ENCODE data around the gene PLCD3. TPM values are rescaled to one million over a fixed set of nuclear protein-coding genes. Genes with fewer than 3 reads are reported as not detected.

Gene PLCD3
- total and polyA plus RNA-seq, 9 of the 15 experiments (the other 6 are each of a cell fraction or from before 2014, with no cell fraction given) = 0.20 to 22.6 (median 7.5) TPM

DNA sequence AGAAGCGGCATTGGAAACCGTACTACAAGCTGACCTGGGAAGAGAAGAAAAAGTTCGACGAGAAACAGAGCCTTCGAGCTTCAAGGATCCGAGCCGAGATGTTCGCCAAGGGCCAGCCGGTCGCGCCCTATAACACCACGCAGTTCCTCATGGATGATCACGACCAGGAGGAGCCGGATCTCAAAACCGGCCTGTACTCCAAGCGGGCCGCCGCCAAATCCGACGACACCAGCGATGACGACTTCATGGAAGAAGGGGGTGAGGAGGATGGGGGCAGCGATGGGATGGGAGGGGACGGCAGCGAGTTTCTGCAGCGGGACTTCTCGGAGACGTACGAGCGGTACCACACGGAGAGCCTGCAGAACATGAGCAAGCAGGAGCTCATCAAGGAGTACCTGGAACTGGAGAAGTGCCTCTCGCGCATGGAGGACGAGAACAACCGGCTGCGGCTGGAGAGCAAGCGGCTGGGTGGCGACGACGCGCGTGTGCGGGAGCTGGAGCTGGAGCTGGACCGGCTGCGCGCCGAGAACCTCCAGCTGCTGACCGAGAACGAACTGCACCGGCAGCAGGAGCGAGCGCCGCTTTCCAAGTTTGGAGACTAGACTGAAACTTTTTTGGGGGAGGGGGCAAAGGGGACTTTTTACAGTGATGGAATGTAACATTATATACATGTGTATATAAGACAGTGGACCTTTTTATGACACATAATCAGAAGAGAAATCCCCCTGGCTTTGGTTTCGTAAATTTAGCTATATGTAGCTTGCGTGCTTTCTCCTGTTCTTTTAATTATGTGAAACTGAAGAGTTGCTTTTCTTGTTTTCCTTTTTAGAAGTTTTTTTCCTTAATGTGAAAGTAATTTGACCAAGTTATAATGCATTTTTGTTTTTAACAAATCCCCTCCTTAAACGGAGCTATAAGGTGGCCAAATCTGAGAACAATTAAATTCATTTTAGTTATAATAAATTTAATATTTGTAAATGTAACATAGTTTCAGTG, 17.7 kb upstream of the PLCD3 start (continued):
- no peak for TF ChIP-seq TEAD1 (CRISPR knock-in tag; IDR thresholded peaks at IDR 0.05)
- no peak for TF ChIP-seq EWSR1 (IDR thresholded peaks at IDR 0.05; ENCODE audit: borderline replicate concordance, low read depth, partially characterized antibody)
- TF ChIP-seq CCAR2 (IDR thresholded peaks at IDR 0.05; ENCODE audit: low read depth, low read length) = no peak
- TF ChIP-seq, protein P1, sequence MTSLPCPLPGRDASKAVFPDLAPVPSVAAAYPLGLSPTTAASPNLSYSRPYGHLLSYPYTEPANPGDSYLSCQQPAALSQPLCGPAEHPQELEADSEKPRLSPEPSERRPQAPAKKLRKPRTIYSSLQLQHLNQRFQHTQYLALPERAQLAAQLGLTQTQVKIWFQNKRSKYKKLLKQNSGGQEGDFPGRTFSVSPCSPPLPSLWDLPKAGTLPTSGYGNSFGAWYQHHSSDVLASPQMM (CRISPR knock-in tag; IDR thresholded peaks at IDR 0.05) = no peak
- no peak for TF ChIP-seq ZNF75A (CRISPR knock-in tag; IDR thresholded peaks at IDR 0.05)
- TF ChIP-seq MXI1 (IDR thresholded peaks at IDR 0.05; ENCODE audit: low read depth, low read length) = no peak
- no peak for TF ChIP-seq ZNF316 (IDR thresholded peaks at IDR 0.05)
- TF ChIP-seq FOXP1 (CRISPR knock-in tag; IDR thresholded peaks at IDR 0.05) = no peak; the same call in 1 of the 2 replicates
- TF ChIP-seq, protein P2, sequence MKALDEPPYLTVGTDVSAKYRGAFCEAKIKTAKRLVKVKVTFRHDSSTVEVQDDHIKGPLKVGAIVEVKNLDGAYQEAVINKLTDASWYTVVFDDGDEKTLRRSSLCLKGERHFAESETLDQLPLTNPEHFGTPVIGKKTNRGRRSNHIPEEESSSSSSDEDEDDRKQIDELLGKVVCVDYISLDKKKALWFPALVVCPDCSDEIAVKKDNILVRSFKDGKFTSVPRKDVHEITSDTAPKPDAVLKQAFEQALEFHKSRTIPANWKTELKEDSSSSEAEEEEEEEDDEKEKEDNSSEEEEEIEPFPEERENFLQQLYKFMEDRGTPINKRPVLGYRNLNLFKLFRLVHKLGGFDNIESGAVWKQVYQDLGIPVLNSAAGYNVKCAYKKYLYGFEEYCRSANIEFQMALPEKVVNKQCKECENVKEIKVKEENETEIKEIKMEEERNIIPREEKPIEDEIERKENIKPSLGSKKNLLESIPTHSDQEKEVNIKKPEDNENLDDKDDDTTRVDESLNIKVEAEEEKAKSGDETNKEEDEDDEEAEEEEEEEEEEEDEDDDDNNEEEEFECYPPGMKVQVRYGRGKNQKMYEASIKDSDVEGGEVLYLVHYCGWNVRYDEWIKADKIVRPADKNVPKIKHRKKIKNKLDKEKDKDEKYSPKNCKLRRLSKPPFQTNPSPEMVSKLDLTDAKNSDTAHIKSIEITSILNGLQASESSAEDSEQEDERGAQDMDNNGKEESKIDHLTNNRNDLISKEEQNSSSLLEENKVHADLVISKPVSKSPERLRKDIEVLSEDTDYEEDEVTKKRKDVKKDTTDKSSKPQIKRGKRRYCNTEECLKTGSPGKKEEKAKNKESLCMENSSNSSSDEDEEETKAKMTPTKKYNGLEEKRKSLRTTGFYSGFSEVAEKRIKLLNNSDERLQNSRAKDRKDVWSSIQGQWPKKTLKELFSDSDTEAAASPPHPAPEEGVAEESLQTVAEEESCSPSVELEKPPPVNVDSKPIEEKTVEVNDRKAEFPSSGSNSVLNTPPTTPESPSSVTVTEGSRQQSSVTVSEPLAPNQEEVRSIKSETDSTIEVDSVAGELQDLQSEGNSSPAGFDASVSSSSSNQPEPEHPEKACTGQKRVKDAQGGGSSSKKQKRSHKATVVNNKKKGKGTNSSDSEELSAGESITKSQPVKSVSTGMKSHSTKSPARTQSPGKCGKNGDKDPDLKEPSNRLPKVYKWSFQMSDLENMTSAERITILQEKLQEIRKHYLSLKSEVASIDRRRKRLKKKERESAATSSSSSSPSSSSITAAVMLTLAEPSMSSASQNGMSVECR (CRISPR knock-in tag; IDR thresholded peaks at IDR 0.05) = peak; percentile 24
- TF ChIP-seq BCLAF1 (IDR thresholded peaks at IDR 0.05; ENCODE audit: borderline replicate concordance in 1 of 2, control insufficient read depth in 1 of 2, low read depth in 2 of 2, low read length in 1 of 2) = no peak
- 0 out of 2 replicates have a peak, but pooled peaks have one; percentile 17 for TF ChIP-seq SOX6 (IDR thresholded peaks at IDR 0.05)
- TF ChIP-seq SREBF2 (CRISPR knock-in tag; IDR thresholded peaks at IDR 0.05) = no peak
- no peak for TF ChIP-seq NFIC (IDR thresholded peaks at IDR 0.05)
- TF ChIP-seq, protein P3, sequence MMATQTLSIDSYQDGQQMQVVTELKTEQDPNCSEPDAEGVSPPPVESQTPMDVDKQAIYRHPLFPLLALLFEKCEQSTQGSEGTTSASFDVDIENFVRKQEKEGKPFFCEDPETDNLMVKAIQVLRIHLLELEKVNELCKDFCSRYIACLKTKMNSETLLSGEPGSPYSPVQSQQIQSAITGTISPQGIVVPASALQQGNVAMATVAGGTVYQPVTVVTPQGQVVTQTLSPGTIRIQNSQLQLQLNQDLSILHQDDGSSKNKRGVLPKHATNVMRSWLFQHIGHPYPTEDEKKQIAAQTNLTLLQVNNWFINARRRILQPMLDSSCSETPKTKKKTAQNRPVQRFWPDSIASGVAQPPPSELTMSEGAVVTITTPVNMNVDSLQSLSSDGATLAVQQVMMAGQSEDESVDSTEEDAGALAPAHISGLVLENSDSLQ (IDR thresholded peaks at IDR 0.05) = no peak
- TF ChIP-seq ZNF77 (CRISPR knock-in tag; IDR thresholded peaks at IDR 0.05) = no peak
- TF ChIP-seq PPARD (CRISPR knock-in tag; IDR thresholded peaks at IDR 0.05) = no peak
- TF ChIP-seq ZNF224 (CRISPR knock-in tag; IDR thresholded peaks at IDR 0.05) = no peak
- TF ChIP-seq FOXA3 (CRISPR knock-in tag; conservative IDR thresholded peaks at IDR 0.05 in 1 of 2, IDR thresholded peaks at IDR 0.05 in 1 of 2) = 0 out of 4 replicates have a peak, but pooled peaks of 1 of the 2 experiments have one; percentile 61

All from K562 (cell line).